PFSK-1 (cell line): ENCODE measurements around the gene GPD2.

Experiments used
- FOXP2 ChIP-seq: optimal IDR thresholded peaks from 2 replicates; pipeline ENCODE3; 2011; ENCODE audit warnings: borderline replicate concordance, control low read depth, inconsistent platforms; ENCODE audit not compliant: insufficient read depth; ENCODE audit errors: extremely low read length, extremely low read depth
- POLR2AphosphoS5 ChIP-seq: IDR thresholded peaks from 2 replicates; pipeline ENCODE4 v1.6.1; 2012; ENCODE audit warnings: low read depth, mild to moderate bottlenecking, control low read depth, low read length, moderate library complexity
- REST ChIP-seq, 2 experiments: IDR thresholded peaks; 2 replicates each; pipeline versions ENCODE4 v1.6.1 to v1.8.0; 2011 to 2012; ENCODE audit warnings: low read depth in 2 of 2, low read length in 2 of 2, control low read depth in 1 of 2, inconsistent platforms in 1 of 2, mild to moderate bottlenecking in 1 of 2, moderate library complexity in 1 of 2; ENCODE audit not compliant: insufficient read depth in 1 of 2
- SIN3A ChIP-seq: IDR thresholded peaks from 2 replicates; pipeline ENCODE4 v1.6.1; 2012; ENCODE audit warnings: mild to moderate bottlenecking, low read length, moderate library complexity, borderline replicate concordance; ENCODE audit not compliant: insufficient read depth
- TAF1 ChIP-seq: IDR thresholded peaks from 2 replicates; pipeline ENCODE4 v1.6.1; 2012; ENCODE audit warnings: low read length, control low read depth, borderline replicate concordance; ENCODE audit not compliant: insufficient read depth

GPD2 gene

GRCh38 chr2:156492979-156493378 is 56.8 kb downstream of the GPD2 start:
- no peak for TF ChIP-seq TAF1
- TF ChIP-seq REST (IDR thresholded peaks at IDR 0.05; ENCODE audit: insufficient read depth in 1 of 2, low read depth in 2 of 2, low read length in 2 of 2), result no peak
- no peak for TF ChIP-seq FOXP2
- TF ChIP-seq SIN3A, result no peak
- TF ChIP-seq POLR2AphosphoS5, result no peak

- no peak for TF ChIP-seq POLR2AphosphoS5
- TF ChIP-seq TAF1, result no peak
- no peak for TF ChIP-seq FOXP2
- no peak for TF ChIP-seq REST (IDR thresholded peaks at IDR 0.05; ENCODE audit: insufficient read depth in 1 of 2, low read depth in 2 of 2, low read length in 2 of 2)
- TF ChIP-seq SIN3A, result no peak
Measured at GRCh38 chr2:156505696-156506095, 69.5 kb downstream of the GPD2 start.

GRCh38 chr2:156511122-156511521 is 74.9 kb downstream of the GPD2 start:
- TF ChIP-seq POLR2AphosphoS5 (no peak), REST (IDR thresholded peaks at IDR 0.05; ENCODE audit: insufficient read depth in 1 of 2, low read depth in 2 of 2, low read length in 2 of 2) (no peak), TAF1 (no peak), SIN3A (no peak), FOXP2 (no peak)

GRCh38 chr2:156511803-156512202 is 75.6 kb downstream of the GPD2 start:
- TF ChIP-seq POLR2AphosphoS5, result no peak
- TF ChIP-seq TAF1, result no peak
- TF ChIP-seq REST (IDR thresholded peaks at IDR 0.05; ENCODE audit: insufficient read depth in 1 of 2, low read depth in 2 of 2, low read length in 2 of 2), result no peak
- no peak for TF ChIP-seq SIN3A
- no peak for TF ChIP-seq FOXP2

- TF ChIP-seq TAF1, result no peak
- TF ChIP-seq FOXP2, result no peak
- TF ChIP-seq POLR2AphosphoS5, result no peak
- no peak for TF ChIP-seq REST (IDR thresholded peaks at IDR 0.05; ENCODE audit: insufficient read depth in 1 of 2, low read depth in 2 of 2, low read length in 2 of 2)
- no peak for TF ChIP-seq SIN3A
Measured at GRCh38 chr2:156512451-156512850, 76.3 kb downstream of the GPD2 start.
